H1 (cell line): Measurements from ENCODE around the gene CGN. TPM values are rescaled to one million over a fixed set of nuclear protein-coding genes. Genes with fewer than 3 reads are reported as not detected.

Experiments used
- ASH2L ChIP-seq: fragments of 200-600, 300-600 bp; sonication (generic); IDR thresholded peaks from one replicate; pipeline ENCODE4 v1.7.1; 2017; ENCODE audit warnings: low read length
- ATF2 ChIP-seq: IDR thresholded peaks from 2 replicates; pipeline ENCODE4 v1.6.1; 2012; ENCODE audit warnings: low read length, inconsistent platforms
- BCL11A ChIP-seq, 2 experiments: IDR thresholded peaks; one replicate each; pipeline ENCODE4 v1.6.1; 2011; ENCODE audit warnings: low read depth in 2 of 2, low read length in 2 of 2, mild to moderate bottlenecking in 2 of 2
- CBX5 ChIP-seq: fragments of 300-800, 300-1000 bp; sonication (generic); IDR thresholded peaks from 2 replicates; pipeline ENCODE4 v1.7.1; 2016; ENCODE audit warnings: antibody characterized with exemption, low read length, low read depth
- CHD1 ChIP-seq: IDR thresholded peaks from 2 replicates; pipeline ENCODE4 v1.6.1; 2012; ENCODE audit warnings: low read depth, low read length, improper control_type of control experiment
- EP300 ChIP-seq, 2 experiments: IDR thresholded peaks; 1 replicate in 1 of 2; 2 replicates in 1 of 2; pipeline ENCODE4 v1.6.1; 2011 to 2012; ENCODE audit warnings: low read depth in 2 of 2, low read length in 2 of 2, mild to moderate bottlenecking in 2 of 2, borderline replicate concordance in 1 of 2, inconsistent platforms in 1 of 2, moderate library complexity in 1 of 2
- GABPA ChIP-seq: IDR thresholded peaks from 2 replicates; pipeline ENCODE4 v1.6.1; 2011; ENCODE audit warnings: mild to moderate bottlenecking, low read length, moderate library complexity, borderline replicate concordance; ENCODE audit not compliant: insufficient read depth
- KDM4A ChIP-seq: IDR thresholded peaks from one replicate; pipeline ENCODE4 v1.7.1; 2012; ENCODE audit warnings: low read depth, mild to moderate bottlenecking, moderate library complexity, low read length, inconsistent platforms; ENCODE audit not compliant: severe bottlenecking
- MAX ChIP-seq: IDR thresholded peaks from 2 replicates; pipeline ENCODE4 v1.6.1; 2012; ENCODE audit warnings: inconsistent platforms
- NRF1 ChIP-seq: IDR thresholded peaks from 2 replicates; pipeline ENCODE4 v1.6.1; 2011; ENCODE audit warnings: mild to moderate bottlenecking, low read depth, low read length, improper control_type of control experiment
- POLR2A ChIP-seq, 2 experiments: IDR thresholded peaks; 1 replicate in 1 of 2; 2 replicates in 1 of 2; pipeline ENCODE4 v1.6.1; 2011; ENCODE audit warnings: low read depth in 2 of 2, low read length in 2 of 2, mild to moderate bottlenecking in 2 of 2; ENCODE audit errors: control extremely low read depth in 1 of 2
- POLR2AphosphoS5 ChIP-seq: IDR thresholded peaks from 2 replicates; pipeline ENCODE4 v1.6.1; 2011; ENCODE audit warnings: low read depth, low read length
- RBBP5 ChIP-seq: IDR thresholded peaks from 2 replicates; pipeline ENCODE4 v1.7.1; 2012; ENCODE audit warnings: low read depth, mild to moderate bottlenecking, inconsistent platforms, low read length, moderate library complexity, borderline replicate concordance
- SAP30 ChIP-seq: fragments of 300-600 bp; sonication (generic); IDR thresholded peaks from 2 replicates; pipeline ENCODE4 v1.7.1; 2012; ENCODE audit warnings: low read length, moderate library complexity, mild to moderate bottlenecking, inconsistent platforms; ENCODE audit not compliant: insufficient read depth, insufficient replicate concordance
- SP1 ChIP-seq: IDR thresholded peaks from 2 replicates; pipeline ENCODE4 v1.6.1; 2011; ENCODE audit warnings: low read depth, low read length
- TAF7 ChIP-seq: optimal IDR thresholded peaks from 2 replicates; pipeline ENCODE3; 2011; ENCODE audit warnings: low read depth, mild to moderate bottlenecking, inconsistent platforms, low read length, moderate library complexity, borderline replicate concordance
- TEAD4 ChIP-seq: IDR thresholded peaks from 2 replicates; pipeline ENCODE4 v1.6.1; 2012; ENCODE audit warnings: low read depth, low read length, inconsistent platforms, mixed read lengths
- polyA plus RNA-seq, 7 experiments: library from polyadenylated mRNA; depleted of rRNA in 3 of 7; stranded (reverse) in 5 of 7; unstranded in 2 of 7; fragments of >200 nt in 5 of 7; fragments of 200-250 nt in 2 of 7; gene quantifications; 1 replicate in 5 of 7; 2 replicates in 1 of 7; 4 replicates in 1 of 7; pipeline versions ENCODE4 v1.2.1 to v1.2.3, GENCODE V29; 2011 to 2013; ENCODE audit warnings: missing spikeins in 2 of 7, mixed read lengths in 2 of 7
- total RNA-seq: library from RNA; stranded (reverse); fragmentation: NEBNext Ultra II Directional; extraction: Animal tissue kit (Norgen Biotek cat#: 25700); gene quantifications from 2 replicates; pipeline ENCODE4 v1.2.1, GENCODE V29; 2021
- TF ChIP-seq, protein P1 (sequence below): IDR thresholded peaks from 2 replicates; pipeline ENCODE4 v1.6.1; 2011; ENCODE audit warnings: low read length, improper control_type of control experiment
- TF ChIP-seq, protein P2 (sequence below): IDR thresholded peaks from 2 replicates; pipeline ENCODE4 v1.6.1; 2012; ENCODE audit warnings: inconsistent platforms

CGN gene
- total and polyA plus RNA-seq, 2 of the 8 experiments (the other 6 are each of a cell fraction or from before 2014, with no cell fraction given): 15.9 to 52.7 TPM

- TF ChIP-seq CHD1: no peak
- TF ChIP-seq RBBP5: peak; percentile 47; the same call in 1 of the 2 replicates
- TF ChIP-seq KDM4A: peak; percentile 75
- TF ChIP-seq, protein P1, sequence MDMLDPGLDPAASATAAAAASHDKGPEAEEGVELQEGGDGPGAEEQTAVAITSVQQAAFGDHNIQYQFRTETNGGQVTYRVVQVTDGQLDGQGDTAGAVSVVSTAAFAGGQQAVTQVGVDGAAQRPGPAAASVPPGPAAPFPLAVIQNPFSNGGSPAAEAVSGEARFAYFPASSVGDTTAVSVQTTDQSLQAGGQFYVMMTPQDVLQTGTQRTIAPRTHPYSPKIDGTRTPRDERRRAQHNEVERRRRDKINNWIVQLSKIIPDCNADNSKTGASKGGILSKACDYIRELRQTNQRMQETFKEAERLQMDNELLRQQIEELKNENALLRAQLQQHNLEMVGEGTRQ: no peak
- TF ChIP-seq TAF7: peak; percentile 75
- no peak for TF ChIP-seq EP300 (IDR thresholded peaks at IDR 0.05; ENCODE audit: borderline replicate concordance in 1 of 2, low read depth in 2 of 2, low read length in 2 of 2)
- no peak for TF ChIP-seq TEAD4
- peak; percentile 40 to 49 for TF ChIP-seq POLR2A (IDR thresholded peaks at IDR 0.05; ENCODE audit: control extremely low read depth in 1 of 2, low read depth in 2 of 2, low read length in 2 of 2)
- TF ChIP-seq BCL11A (IDR thresholded peaks at IDR 0.05; ENCODE audit: low read depth in 2 of 2, low read length in 2 of 2): no peak
- TF ChIP-seq ATF2: no peak
- no peak for TF ChIP-seq SAP30
- TF ChIP-seq GABPA: no peak
- no peak for TF ChIP-seq CBX5
- TF ChIP-seq POLR2AphosphoS5: no peak
- no peak for TF ChIP-seq SP1
- TF ChIP-seq, protein P2, sequence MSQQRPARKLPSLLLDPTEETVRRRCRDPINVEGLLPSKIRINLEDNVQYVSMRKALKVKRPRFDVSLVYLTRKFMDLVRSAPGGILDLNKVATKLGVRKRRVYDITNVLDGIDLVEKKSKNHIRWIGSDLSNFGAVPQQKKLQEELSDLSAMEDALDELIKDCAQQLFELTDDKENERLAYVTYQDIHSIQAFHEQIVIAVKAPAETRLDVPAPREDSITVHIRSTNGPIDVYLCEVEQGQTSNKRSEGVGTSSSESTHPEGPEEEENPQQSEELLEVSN: peak; percentile 80
- TF ChIP-seq NRF1: no peak
- peak; percentile 60 for TF ChIP-seq ASH2L
- peak; percentile 21; the same call in 1 of the 2 replicates for TF ChIP-seq MAX
- TF ChIP-seq, all 59 proteins: peak for 12
Observed at GRCh38 chr1:151472856-151473731, 38.1 kb upstream of the CGN start (continued).
